GM12878 (cell line): ENCODE measurements around the gene ZFP91. TPM values are rescaled to one million over a fixed set of nuclear protein-coding genes. Genes with fewer than 3 reads are reported as not detected.

Experiments
- BMI1 ChIP-seq: fragments of 450-650 bp; IDR thresholded peaks from 2 replicates; pipeline ENCODE4 v1.6.1; 2016; ENCODE audit warnings: mild to moderate bottlenecking, moderate library complexity, borderline replicate concordance
- ELK1 ChIP-seq: IDR thresholded peaks from 2 replicates; pipeline ENCODE4 v1.6.1; 2012; ENCODE audit warnings: low read depth, low read length, improper control_type of control experiment
- HDGF ChIP-seq: fragments of 450-650 bp; IDR thresholded peaks from 2 replicates; pipeline ENCODE4 v1.6.1; 2016; ENCODE audit warnings: antibody characterized with exemption
- IKZF2 ChIP-seq, 2 experiments: fragments of 450-650 bp; IDR thresholded peaks; 2 replicates each; pipeline ENCODE4 v1.6.1; 2017; ENCODE audit warnings: mild to moderate bottlenecking in 2 of 2, moderate library complexity in 2 of 2
- JUNB ChIP-seq: IDR thresholded peaks from 2 replicates; pipeline ENCODE4 v1.6.1; 2016; ENCODE audit warnings: antibody characterized with exemption, mild to moderate bottlenecking
- MYB ChIP-seq: fragments of 150-350 bp; IDR thresholded peaks from 2 replicates; pipeline ENCODE4 v1.6.1; 2014; ENCODE audit warnings: mild to moderate bottlenecking, low read depth, low read length, borderline replicate concordance
- NFYA ChIP-seq: IDR thresholded peaks from 2 replicates; pipeline ENCODE4 v1.6.1; 2011; ENCODE audit warnings: low read depth, mild to moderate bottlenecking, low read length, improper control_type of control experiment, borderline replicate concordance
- POLR2AphosphoS2 ChIP-seq: IDR thresholded peaks from 2 replicates; pipeline ENCODE4 v1.6.1; 2011; ENCODE audit warnings: low read depth, mild to moderate bottlenecking, low read length, improper control_type of control experiment, moderate library complexity
- SIN3A ChIP-seq: IDR thresholded peaks from 2 replicates; pipeline ENCODE4 v1.6.1; 2012; ENCODE audit warnings: low read depth, low read length, improper control_type of control experiment
- SIX5 ChIP-seq: IDR thresholded peaks from 2 replicates; pipeline ENCODE4 v1.6.1; 2011; ENCODE audit warnings: mild to moderate bottlenecking, low read depth, low read length, moderate library complexity; ENCODE audit not compliant: severe bottlenecking
- SUPT20H ChIP-seq: IDR thresholded peaks from 2 replicates; pipeline ENCODE4 v1.6.1; 2011; ENCODE audit warnings: low read depth, mild to moderate bottlenecking, low read length, moderate library complexity, borderline replicate concordance; ENCODE audit not compliant: control insufficient read depth
- TCF3 ChIP-seq: IDR thresholded peaks from 2 replicates; pipeline ENCODE4 v1.6.1; 2012; ENCODE audit warnings: low read depth, mild to moderate bottlenecking, low read length, borderline replicate concordance; ENCODE audit not compliant: insufficient read depth
- USF2 ChIP-seq: IDR thresholded peaks from 2 replicates; pipeline ENCODE4 v1.6.1; 2011; ENCODE audit warnings: low read depth, low read length, improper control_type of control experiment, borderline replicate concordance
- ZBED1 ChIP-seq: IDR thresholded peaks from 2 replicates; pipeline ENCODE4 v1.6.1; 2016; ENCODE audit warnings: borderline replicate concordance
- polyA plus RNA-seq, 11 experiments: library from polyadenylated mRNA; depleted of rRNA in 4 of 11; unstranded in 6 of 11; stranded (reverse) in 5 of 11; fragments of >200 nt; fragmentation: Nextera tagmentation in 4 of 11; fragmentation: Illumina TruSeq in 1 of 11; extraction: Ambion mirVana in 4 of 11; extraction: Trizol in 1 of 11; gene quantifications; 1 replicate in 1 of 11; 2 replicates in 10 of 11; pipeline versions ENCODE4 v1.2.1 to v1.2.3, GENCODE V29; 2011 to 2016; ENCODE audit warnings: inconsistent platforms in 2 of 11, missing spikeins in 2 of 11, low read depth in 1 of 11
- total RNA-seq, 4 experiments: library from RNA; depleted of rRNA in 3 of 4; stranded (reverse); fragments of >200 nt in 3 of 4; fragmentation: Illumina TruSeq in 1 of 4; extraction: Trizol in 1 of 4; gene quantifications; 2 replicates each; pipeline versions ENCODE4 v1.2.1 to v1.2.3, GENCODE V29; 2013 to 2021
- TF ChIP-seq, protein P1 (sequence below): fragments of 450-650 bp; formaldehyde crosslinking; IDR thresholded peaks from 2 replicates; pipeline ENCODE4 v1.4.0; 2022; ENCODE audit warnings: mild to moderate bottlenecking, moderate library complexity
- TF ChIP-seq, protein P2 (sequence below): fragments of 450-650 bp; IDR thresholded peaks from 2 replicates; pipeline ENCODE4 v1.6.1; 2017; ENCODE audit warnings: mild to moderate bottlenecking, moderate library complexity
- TF ChIP-seq, protein P3 (sequence below): fragments of 450-650 bp; IDR thresholded peaks from 2 replicates; pipeline ENCODE4 v1.6.1; 2018; ENCODE audit warnings: mild to moderate bottlenecking, low read depth, moderate library complexity; ENCODE audit not compliant: partially characterized antibody

ZFP91 gene
- total and polyA plus RNA-seq, 10 of the 15 experiments (the other 5 are each of a cell fraction or from before 2014, with no cell fraction given), result 12.9 to 54.1 (median 31.7) TPM

GRCh38 chr11:58654079-58654907 is 75.4 kb downstream of the ZFP91 start (continued):
- TF ChIP-seq, protein P1, sequence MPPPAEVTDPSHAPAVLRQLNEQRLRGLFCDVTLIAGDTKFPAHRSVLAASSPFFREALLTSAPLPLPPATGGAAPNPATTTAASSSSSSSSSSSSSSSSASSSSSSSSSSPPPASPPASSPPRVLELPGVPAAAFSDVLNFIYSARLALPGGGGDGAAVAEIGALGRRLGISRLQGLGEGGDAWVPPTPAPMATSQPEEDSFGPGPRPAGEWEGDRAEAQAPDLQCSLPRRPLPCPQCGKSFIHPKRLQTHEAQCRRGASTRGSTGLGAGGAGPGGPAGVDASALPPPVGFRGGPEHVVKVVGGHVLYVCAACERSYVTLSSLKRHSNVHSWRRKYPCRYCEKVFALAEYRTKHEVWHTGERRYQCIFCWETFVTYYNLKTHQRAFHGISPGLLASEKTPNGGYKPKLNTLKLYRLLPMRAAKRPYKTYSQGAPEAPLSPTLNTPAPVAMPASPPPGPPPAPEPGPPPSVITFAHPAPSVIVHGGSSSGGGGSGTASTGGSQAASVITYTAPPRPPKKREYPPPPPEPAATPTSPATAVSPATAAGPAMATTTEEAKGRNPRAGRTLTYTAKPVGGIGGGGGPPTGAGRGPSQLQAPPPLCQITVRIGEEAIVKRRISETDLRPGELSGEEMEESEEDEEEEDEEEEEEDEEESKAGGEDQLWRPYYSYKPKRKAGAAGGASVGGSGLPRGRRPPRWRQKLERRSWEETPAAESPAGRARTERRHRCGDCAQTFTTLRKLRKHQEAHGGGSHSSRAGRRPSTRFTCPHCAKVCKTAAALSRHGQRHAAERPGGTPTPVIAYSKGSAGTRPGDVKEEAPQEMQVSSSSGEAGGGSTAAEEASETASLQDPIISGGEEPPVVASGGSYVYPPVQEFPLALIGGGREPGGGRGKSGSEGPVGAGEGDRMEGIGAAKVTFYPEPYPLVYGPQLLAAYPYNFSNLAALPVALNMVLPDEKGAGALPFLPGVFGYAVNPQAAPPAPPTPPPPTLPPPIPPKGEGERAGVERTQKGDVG (CRISPR knock-in tag), result no peak
- no peak for TF ChIP-seq BMI1
- no peak for TF ChIP-seq NFYA
- no peak for TF ChIP-seq SIX5
- TF ChIP-seq IKZF2 (IDR thresholded peaks at IDR 0.05), result no peak
- no peak for TF ChIP-seq USF2
- TF ChIP-seq, protein P2, sequence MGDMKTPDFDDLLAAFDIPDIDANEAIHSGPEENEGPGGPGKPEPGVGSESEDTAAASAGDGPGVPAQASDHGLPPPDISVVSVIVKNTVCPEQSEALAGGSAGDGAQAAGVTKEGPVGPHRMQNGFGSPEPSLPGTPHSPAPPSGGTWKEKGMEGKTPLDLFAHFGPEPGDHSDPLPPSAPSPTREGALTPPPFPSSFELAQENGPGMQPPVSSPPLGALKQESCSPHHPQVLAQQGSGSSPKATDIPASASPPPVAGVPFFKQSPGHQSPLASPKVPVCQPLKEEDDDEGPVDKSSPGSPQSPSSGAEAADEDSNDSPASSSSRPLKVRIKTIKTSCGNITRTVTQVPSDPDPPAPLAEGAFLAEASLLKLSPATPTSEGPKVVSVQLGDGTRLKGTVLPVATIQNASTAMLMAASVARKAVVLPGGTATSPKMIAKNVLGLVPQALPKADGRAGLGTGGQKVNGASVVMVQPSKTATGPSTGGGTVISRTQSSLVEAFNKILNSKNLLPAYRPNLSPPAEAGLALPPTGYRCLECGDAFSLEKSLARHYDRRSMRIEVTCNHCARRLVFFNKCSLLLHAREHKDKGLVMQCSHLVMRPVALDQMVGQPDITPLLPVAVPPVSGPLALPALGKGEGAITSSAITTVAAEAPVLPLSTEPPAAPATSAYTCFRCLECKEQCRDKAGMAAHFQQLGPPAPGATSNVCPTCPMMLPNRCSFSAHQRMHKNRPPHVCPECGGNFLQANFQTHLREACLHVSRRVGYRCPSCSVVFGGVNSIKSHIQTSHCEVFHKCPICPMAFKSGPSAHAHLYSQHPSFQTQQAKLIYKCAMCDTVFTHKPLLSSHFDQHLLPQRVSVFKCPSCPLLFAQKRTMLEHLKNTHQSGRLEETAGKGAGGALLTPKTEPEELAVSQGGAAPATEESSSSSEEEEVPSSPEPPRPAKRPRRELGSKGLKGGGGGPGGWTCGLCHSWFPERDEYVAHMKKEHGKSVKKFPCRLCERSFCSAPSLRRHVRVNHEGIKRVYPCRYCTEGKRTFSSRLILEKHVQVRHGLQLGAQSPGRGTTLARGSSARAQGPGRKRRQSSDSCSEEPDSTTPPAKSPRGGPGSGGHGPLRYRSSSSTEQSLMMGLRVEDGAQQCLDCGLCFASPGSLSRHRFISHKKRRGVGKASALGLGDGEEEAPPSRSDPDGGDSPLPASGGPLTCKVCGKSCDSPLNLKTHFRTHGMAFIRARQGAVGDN, result no peak
- TF ChIP-seq SUPT20H, result no peak
- TF ChIP-seq TCF3, result no peak
- no peak for TF ChIP-seq POLR2AphosphoS2
- no peak for TF ChIP-seq ELK1
- TF ChIP-seq JUNB, result no peak
- TF ChIP-seq MYB, result no peak
- TF ChIP-seq SIN3A, result no peak
- no peak for TF ChIP-seq HDGF
- no peak for TF ChIP-seq ZBED1
- TF ChIP-seq, protein P3, sequence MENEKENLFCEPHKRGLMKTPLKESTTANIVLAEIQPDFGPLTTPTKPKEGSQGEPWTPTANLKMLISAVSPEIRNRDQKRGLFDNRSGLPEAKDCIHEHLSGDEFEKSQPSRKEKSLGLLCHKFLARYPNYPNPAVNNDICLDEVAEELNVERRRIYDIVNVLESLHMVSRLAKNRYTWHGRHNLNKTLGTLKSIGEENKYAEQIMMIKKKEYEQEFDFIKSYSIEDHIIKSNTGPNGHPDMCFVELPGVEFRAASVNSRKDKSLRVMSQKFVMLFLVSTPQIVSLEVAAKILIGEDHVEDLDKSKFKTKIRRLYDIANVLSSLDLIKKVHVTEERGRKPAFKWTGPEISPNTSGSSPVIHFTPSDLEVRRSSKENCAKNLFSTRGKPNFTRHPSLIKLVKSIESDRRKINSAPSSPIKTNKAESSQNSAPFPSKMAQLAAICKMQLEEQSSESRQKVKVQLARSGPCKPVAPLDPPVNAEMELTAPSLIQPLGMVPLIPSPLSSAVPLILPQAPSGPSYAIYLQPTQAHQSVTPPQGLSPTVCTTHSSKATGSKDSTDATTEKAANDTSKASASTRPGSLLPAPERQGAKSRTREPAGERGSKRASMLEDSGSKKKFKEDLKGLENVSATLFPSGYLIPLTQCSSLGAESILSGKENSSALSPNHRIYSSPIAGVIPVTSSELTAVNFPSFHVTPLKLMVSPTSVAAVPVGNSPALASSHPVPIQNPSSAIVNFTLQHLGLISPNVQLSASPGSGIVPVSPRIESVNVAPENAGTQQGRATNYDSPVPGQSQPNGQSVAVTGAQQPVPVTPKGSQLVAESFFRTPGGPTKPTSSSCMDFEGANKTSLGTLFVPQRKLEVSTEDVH, result no peak
